Measurements from ENCODE around the gene SEMA3C.

- no peak for TF ChIP-seq JUN (IDR thresholded peaks at IDR 0.05; ENCODE audit: borderline replicate concordance, insufficient read depth, insufficient read length, low read depth)
- no peak for TF ChIP-seq POLR2AphosphoS5 (IDR thresholded peaks at IDR 0.05; ENCODE audit: insufficient read depth, low read depth, low read length)
- TF ChIP-seq CTCF (IDR thresholded peaks at IDR 0.05; ENCODE audit: extremely low read depth in 1 of 2, insufficient read depth in 1 of 2, low read depth in 1 of 2, low read length in 2 of 2), result no peak
- no peak for TF ChIP-seq POLR2A (IDR thresholded peaks at IDR 0.05; ENCODE audit: low read depth, low read length)
- TF ChIP-seq EZH2 (IDR thresholded peaks at IDR 0.05; ENCODE audit: borderline replicate concordance, low read depth, low read length, severe bottlenecking), result no peak
- TF ChIP-seq MAX (IDR thresholded peaks at IDR 0.05; ENCODE audit: insufficient read depth, insufficient read length), result no peak
- TF ChIP-seq GATA2 (IDR thresholded peaks at IDR 0.05; ENCODE audit: insufficient read depth, insufficient read length, low read depth, low read length), result no peak
Observed at GRCh38 chr7:80760292-80760691, 158.6 kb downstream of the SEMA3C start.
